HepG2 (cell line): ENCODE data around the gene RABEP1.

Source experiments
- EP300 ChIP-seq, 3 experiments: sonication (generic) in 1 of 3; formaldehyde crosslinking in 1 of 3; IDR thresholded peaks; 2 replicates each; pipeline versions ENCODE4 v1.5.1 to v1.6.1; 2011 to 2020; ENCODE audit warnings: low read depth in 2 of 3, low read length in 2 of 3, borderline replicate concordance in 1 of 3, improper control_type of control experiment in 1 of 3, mild to moderate bottlenecking in 1 of 3, missing genetic modification reagents in 1 of 3, moderate library complexity in 1 of 3
- HBP1 ChIP-seq: IDR thresholded peaks from 2 replicates; pipeline ENCODE4 v1.6.1; 2016; ENCODE audit warnings: low read depth, control low read depth
- SMC3 ChIP-seq: IDR thresholded peaks from 2 replicates; pipeline ENCODE4 v1.6.1; 2011; ENCODE audit warnings: low read length, improper control_type of control experiment
- THAP8 ChIP-seq: sonication (generic); formaldehyde crosslinking; IDR thresholded peaks from 2 replicates; pipeline ENCODE4 v1.5.1; 2020; ENCODE audit warnings: missing genetic modification reagents, mild to moderate bottlenecking, borderline replicate concordance
- ZNF142 ChIP-seq: sonication (generic); formaldehyde crosslinking; IDR thresholded peaks from 2 replicates; pipeline ENCODE4 v1.4.0; 2020; ENCODE audit warnings: missing genetic modification reagents

- TF ChIP-seq HBP1: no peak
- no peak for TF ChIP-seq SMC3
- no peak for TF ChIP-seq EP300 (IDR thresholded peaks at IDR 0.05; ENCODE audit: low read depth in 2 of 2, low read length in 2 of 2)
- no peak for TF ChIP-seq EP300 (CRISPR knock-in tag; IDR thresholded peaks at IDR 0.05; ENCODE audit: borderline replicate concordance)
- TF ChIP-seq ZNF142 (CRISPR knock-in tag): no peak
- TF ChIP-seq THAP8 (CRISPR knock-in tag): no peak
These were observed 43.8 kb downstream of the RABEP1 start for GRCh38 chr17:5325851-5326250.
